Measurements from ENCODE around the gene LTB4R2.
A peak's percentile ranks its signal among the peaks of the same experiment; 100 is the strongest.

Gene LTB4R2

DNA sequence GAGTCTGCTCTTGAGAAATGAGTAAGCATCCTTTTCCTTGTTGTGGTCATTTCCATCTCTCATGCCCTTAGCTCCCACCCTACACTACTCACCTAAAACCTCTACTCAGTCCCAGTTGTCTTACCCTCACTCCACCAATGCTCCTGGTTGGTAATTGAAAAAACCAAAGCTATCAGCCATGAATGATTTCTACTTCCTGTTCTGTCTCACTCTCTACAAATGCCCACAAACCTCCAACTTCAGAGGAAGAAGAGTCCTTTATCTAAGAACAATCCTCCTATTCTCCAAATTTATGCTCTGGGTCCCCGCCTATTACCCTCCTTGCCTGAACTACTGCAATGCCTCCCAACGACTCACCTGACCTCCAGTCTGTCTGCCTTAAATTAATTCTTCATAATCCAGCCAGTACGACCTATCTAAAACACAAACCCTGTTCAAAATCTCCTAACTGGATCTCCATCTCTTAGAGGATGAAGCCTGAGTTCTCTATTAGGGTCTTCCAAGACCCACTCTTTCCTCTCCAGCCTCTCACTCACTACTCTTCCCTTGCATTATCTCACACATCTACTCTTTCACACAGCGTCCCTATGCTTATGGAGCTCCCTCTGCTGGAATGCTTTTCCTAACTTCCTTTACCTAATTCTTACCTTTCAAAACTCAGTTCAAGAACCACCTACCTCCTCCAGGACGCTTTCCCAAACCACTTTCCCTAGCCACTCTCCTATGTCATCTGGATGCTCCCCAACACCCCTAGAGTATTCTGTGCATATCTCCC lies 12.6 kb upstream of the LTB4R2 start:
- Histone ChIP-seq H2AFZ (ENCODE audit: low read depth, low read length) (no peak overlapping the region), H3K9ac (ENCODE audit: low read length) (no peak overlapping the region), H3K79me2 (ENCODE audit: low read length) (peaks cover 20% of the 10 kb centered on the region), H3K36me3 (replicated peaks; ENCODE audit: low read depth, low read length) (peaks cover 21% of the 10 kb centered on the region), H3K4me2 (ENCODE audit: low read length) (no peak overlapping the region), H3K27me3 (ENCODE audit: low read depth, low read length) (no peaks in the 10 kb centered on the region), H3K4me1 (ENCODE audit: low read length) (peaks cover 27% of the 10 kb centered on the region), H3K27ac (ENCODE audit: low read length) (no peak overlapping the region), H3K4me3 (ENCODE audit: low read length) (no peak overlapping the region), H3K9me3 (ENCODE audit: insufficient read depth, low read length) (no peaks in the 10 kb centered on the region), H4K20me1 (ENCODE audit: insufficient read depth, low read length) (no peaks in the 10 kb centered on the region)
- TF ChIP-seq, protein P1, sequence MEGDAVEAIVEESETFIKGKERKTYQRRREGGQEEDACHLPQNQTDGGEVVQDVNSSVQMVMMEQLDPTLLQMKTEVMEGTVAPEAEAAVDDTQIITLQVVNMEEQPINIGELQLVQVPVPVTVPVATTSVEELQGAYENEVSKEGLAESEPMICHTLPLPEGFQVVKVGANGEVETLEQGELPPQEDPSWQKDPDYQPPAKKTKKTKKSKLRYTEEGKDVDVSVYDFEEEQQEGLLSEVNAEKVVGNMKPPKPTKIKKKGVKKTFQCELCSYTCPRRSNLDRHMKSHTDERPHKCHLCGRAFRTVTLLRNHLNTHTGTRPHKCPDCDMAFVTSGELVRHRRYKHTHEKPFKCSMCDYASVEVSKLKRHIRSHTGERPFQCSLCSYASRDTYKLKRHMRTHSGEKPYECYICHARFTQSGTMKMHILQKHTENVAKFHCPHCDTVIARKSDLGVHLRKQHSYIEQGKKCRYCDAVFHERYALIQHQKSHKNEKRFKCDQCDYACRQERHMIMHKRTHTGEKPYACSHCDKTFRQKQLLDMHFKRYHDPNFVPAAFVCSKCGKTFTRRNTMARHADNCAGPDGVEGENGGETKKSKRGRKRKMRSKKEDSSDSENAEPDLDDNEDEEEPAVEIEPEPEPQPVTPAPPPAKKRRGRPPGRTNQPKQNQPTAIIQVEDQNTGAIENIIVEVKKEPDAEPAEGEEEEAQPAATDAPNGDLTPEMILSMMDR (IDR thresholded peaks at IDR 0.05; ENCODE audit: low read depth, low read length), result peak; percentile 40
- no peak for TF ChIP-seq EZH2phosphoT487 (IDR thresholded peaks at IDR 0.05; ENCODE audit: low read depth)

DNA sequence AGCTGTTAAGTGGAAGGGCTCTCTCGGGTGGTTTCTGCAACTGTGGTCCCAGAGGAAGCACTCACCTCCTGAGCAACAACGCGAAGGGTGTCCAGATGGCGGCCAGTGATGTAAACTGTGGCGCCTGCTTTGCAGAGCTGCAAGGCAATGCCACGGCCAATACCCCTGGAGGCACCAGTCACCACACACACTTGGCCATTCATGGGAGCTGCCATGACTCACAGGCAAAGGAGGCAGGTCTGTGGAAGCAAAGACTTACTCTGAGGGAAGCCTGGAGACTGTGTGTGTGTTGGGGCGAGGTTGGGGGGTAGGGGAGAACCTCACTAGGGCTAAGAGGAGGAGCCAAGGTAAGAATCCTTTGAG lies 11.1 kb upstream of the LTB4R2 start:
- Histone ChIP-seq H3K27ac (ENCODE audit: low read length) (no peak overlapping the region), H3K36me3 (replicated peaks; ENCODE audit: low read depth, low read length) (peaks cover 30% of the 10 kb centered on the region), H3K9me3 (ENCODE audit: insufficient read depth, low read length) (no peaks in the 10 kb centered on the region), H3K4me1 (ENCODE audit: low read length) (peaks cover 27% of the 10 kb centered on the region), H3K4me2 (ENCODE audit: low read length) (peak overlapping the region; percentile 97), H3K9ac (ENCODE audit: low read length) (peak overlapping the region; percentile 74), H3K4me3 (ENCODE audit: low read length) (peak overlapping the region; percentile 98), H2AFZ (ENCODE audit: low read depth, low read length) (no peak overlapping the region; the same call in 1 of the 2 replicates), H3K79me2 (ENCODE audit: low read length) (peaks cover 20% of the 10 kb centered on the region), H4K20me1 (ENCODE audit: insufficient read depth, low read length) (no peaks in the 10 kb centered on the region), H3K27me3 (ENCODE audit: low read depth, low read length) (no peaks in the 10 kb centered on the region)
- TF ChIP-seq, protein P1 (IDR thresholded peaks at IDR 0.05; ENCODE audit: low read depth, low read length), result no peak
- TF ChIP-seq EZH2phosphoT487 (IDR thresholded peaks at IDR 0.05; ENCODE audit: low read depth), result no peak

DNA sequence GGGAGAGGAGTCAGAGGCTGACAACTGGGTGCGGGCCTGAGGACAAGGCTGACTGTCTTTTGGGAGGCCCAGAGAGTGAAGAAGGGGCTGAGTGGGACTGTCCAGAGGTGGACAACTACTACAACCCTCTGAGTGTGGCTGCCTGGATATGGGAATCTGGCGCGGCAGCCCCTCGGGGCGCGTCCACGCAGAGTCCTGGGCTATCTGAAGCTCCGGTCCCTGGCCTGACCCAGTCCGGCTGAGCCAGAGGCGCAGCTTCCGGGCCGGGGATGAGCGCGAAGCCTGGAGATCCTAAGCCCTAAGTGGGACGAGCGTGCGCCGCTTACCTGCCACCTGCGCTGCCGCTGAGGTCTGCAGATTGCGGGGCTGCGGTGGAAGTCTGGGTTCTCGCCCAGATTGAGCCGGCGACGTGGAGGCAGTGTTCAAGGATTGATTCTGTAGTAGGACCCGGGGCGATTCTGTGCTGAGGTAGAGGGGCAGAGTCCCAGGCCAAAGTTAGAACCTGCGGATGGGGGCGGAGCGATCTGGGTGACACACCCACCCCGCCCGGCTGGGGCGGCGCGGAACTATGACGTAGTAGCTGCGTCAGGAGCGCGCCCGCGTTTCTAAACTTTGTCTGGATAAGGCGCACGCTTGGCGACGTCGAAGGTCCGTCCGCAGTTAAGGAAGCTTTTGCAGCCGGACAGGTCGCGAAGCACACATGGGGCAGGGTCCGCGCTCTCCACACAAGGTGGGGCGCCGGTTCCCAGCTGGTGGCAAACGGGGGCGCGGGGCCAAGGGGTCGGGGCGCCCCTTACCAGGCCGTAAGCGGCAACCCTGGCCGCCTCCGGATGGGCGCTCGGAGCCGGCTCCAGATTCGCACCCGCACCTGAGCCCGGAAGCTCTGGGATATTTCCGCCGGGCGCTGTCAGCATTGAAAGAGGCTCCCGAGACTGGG lies 10.4 kb upstream of the LTB4R2 start, which contains the start of the genes DHRS1 and NOP9:
Gene DHRS1, minus strand, starts transcription at position 526 of the 937 bp plus-strand sequence. CDS start 674 bp downstream, outside the sequence.
Gene NOP9, plus strand, starts transcription at position 596 of the 937 bp plus-strand sequence. Its CDS starts 105 bp downstream, at position 701.
- H2AFZ ChIP-seq (ENCODE audit: low read depth, low read length), result peak within 1 kb of the TSS; percentile 94; the same call in 1 of the 2 replicates
- H3K4me2 ChIP-seq (ENCODE audit: low read length), result peak within 1 kb of the TSS; percentile 97
- no peaks in the 10 kb centered on the region for H3K9me3 ChIP-seq (ENCODE audit: insufficient read depth, low read length)
- TF ChIP-seq EZH2phosphoT487 (IDR thresholded peaks at IDR 0.05; ENCODE audit: low read depth), result no peak
- TF ChIP-seq, protein P1 (IDR thresholded peaks at IDR 0.05; ENCODE audit: low read depth, low read length), result no peak
- H4K20me1 ChIP-seq (ENCODE audit: insufficient read depth, low read length), result no peaks in the 10 kb centered on the region
- H3K79me2 ChIP-seq (ENCODE audit: low read length), result peaks cover 20% of the 10 kb centered on the region
- peaks cover 31% of the 10 kb centered on the region for H3K36me3 ChIP-seq (replicated peaks; ENCODE audit: low read depth, low read length)
- no peaks in the 10 kb centered on the region for H3K27me3 ChIP-seq (ENCODE audit: low read depth, low read length)
- no peak within 1 kb of the TSS for H3K27ac ChIP-seq (ENCODE audit: low read length)
- H3K4me3 ChIP-seq (ENCODE audit: low read length), result peak within 1 kb of the TSS; percentile 98
- peak within 1 kb of the TSS; percentile 74 for H3K9ac ChIP-seq (ENCODE audit: low read length)
- peaks cover 27% of the 10 kb centered on the region for H3K4me1 ChIP-seq (ENCODE audit: low read length)
